Measurements from ENCODE around the gene ITGA8. TPM values are rescaled to one million over a fixed set of nuclear protein-coding genes. Genes with fewer than 3 reads are reported as not detected.
"Not testable (repeated sequence)": the region's sequence is repeated elsewhere in the genome, so short reads cannot be mapped to it uniquely, and the experiment has no call there.

The ITGA8 gene
- total RNA-seq, 4 donors from 2014 or later, result 9.4 to 64.8 (median 28.1) TPM

- no peak for TF ChIP-seq POLR2A (IDR thresholded peaks at IDR 0.05)
- TF ChIP-seq, protein P1, sequence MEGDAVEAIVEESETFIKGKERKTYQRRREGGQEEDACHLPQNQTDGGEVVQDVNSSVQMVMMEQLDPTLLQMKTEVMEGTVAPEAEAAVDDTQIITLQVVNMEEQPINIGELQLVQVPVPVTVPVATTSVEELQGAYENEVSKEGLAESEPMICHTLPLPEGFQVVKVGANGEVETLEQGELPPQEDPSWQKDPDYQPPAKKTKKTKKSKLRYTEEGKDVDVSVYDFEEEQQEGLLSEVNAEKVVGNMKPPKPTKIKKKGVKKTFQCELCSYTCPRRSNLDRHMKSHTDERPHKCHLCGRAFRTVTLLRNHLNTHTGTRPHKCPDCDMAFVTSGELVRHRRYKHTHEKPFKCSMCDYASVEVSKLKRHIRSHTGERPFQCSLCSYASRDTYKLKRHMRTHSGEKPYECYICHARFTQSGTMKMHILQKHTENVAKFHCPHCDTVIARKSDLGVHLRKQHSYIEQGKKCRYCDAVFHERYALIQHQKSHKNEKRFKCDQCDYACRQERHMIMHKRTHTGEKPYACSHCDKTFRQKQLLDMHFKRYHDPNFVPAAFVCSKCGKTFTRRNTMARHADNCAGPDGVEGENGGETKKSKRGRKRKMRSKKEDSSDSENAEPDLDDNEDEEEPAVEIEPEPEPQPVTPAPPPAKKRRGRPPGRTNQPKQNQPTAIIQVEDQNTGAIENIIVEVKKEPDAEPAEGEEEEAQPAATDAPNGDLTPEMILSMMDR (IDR thresholded peaks at IDR 0.05), result no peak
- no peaks in the 10 kb centered on the region for H3K36me3 ChIP-seq
- no peak overlapping the region for H3K4me3 ChIP-seq
- H3K9me3 ChIP-seq, result no peaks in the 10 kb centered on the region
- H3K27ac ChIP-seq, result no peak overlapping the region
- intact Hi-C loops (cut with DNase I; ENCODE audit: low total_unique reads), result no loop called here
- no peaks in the 10 kb centered on the region for H3K27me3 ChIP-seq
- H3K4me1 ChIP-seq, result no peaks in the 10 kb centered on the region
- DNase-seq, result no peak
Observed at GRCh38 chr10:15478429-15478828, 241.3 kb downstream of the ITGA8 start.

DNA sequence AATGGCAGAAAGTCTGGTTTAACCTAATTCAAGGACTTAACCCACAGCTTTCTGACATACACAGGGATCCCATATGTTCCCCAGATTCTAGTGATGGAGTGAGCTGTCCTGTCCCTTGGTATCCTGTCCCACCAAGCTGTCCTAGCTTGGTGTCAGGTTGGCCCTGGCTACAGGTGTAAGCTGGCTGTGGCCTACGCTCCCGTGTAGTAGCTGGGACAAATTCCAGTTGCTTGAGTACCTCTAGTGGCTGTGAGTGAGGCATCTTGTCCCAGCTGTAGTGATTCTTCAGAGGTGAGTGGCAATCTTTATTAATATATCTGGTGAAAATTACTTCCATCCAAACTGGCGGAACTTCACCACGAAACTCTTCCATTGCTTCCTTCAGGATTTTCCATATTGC lies 243.4 kb downstream of the ITGA8 start:
- no peak for DNase-seq
- no peak overlapping the region for H3K27ac ChIP-seq
- intact Hi-C loops (cut with DNase I; ENCODE audit: low total_unique reads), result no loop called here

GRCh38 chr10:15475439-15475838 lies 244.3 kb downstream of the ITGA8 start:
- H3K27ac ChIP-seq; H3K27me3 ChIP-seq; intact Hi-C loops (cut with DNase I; ENCODE audit: low total_unique reads); H3K9me3 ChIP-seq; H3K4me3 ChIP-seq; H3K36me3 ChIP-seq; H3K4me1 ChIP-seq; DNase-seq: not testable (repeated sequence)

More for the DNA sequence above, 243.4 kb downstream of the ITGA8 start:
- Histone ChIP-seq H3K9me3 (no peaks in the 10 kb centered on the region), H3K4me3 (no peak overlapping the region), H3K27me3 (no peaks in the 10 kb centered on the region), H3K36me3 (no peaks in the 10 kb centered on the region), H3K4me1 (peaks cover 0 to 4% of the 10 kb centered on the region in 2 donors)
- no peak for TF ChIP-seq POLR2A (IDR thresholded peaks at IDR 0.05)
- TF ChIP-seq, protein P1 (IDR thresholded peaks at IDR 0.05), result no peak

DNA sequence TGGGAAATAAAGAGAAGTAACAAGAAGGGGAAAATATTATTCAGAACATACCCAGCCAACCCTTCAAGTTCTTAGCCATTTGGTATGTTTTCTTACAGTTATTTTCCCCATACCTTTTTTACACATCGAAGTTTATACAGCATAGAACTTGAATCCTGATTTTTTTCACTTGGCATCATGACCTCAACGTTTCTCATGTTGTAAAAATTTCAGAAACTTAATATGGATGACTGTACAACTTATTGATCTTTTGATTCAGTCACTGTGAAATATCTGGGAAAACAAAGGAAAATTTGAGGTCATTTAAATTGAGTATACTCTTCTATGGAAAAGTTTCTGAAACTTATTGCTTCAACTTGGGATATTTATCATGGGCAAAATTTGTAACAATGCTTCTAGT lies 245.1 kb downstream of the ITGA8 start:
- intact Hi-C loops (cut with DNase I; ENCODE audit: low total_unique reads), result no loop called here

GRCh38 chr10:15473396-15473767 lies 246.3 kb downstream of the ITGA8 start:
- no peak overlapping the region for H3K27ac ChIP-seq
- H3K36me3 ChIP-seq, result no peaks in the 10 kb centered on the region
- TF ChIP-seq, protein P1 (IDR thresholded peaks at IDR 0.05), result no peak
- TF ChIP-seq POLR2A (IDR thresholded peaks at IDR 0.05), result no peak
- H3K9me3 ChIP-seq, result no peaks in the 10 kb centered on the region
- peaks cover 0 to 4% of the 10 kb centered on the region in 2 donors for H3K4me1 ChIP-seq
- no peak overlapping the region for H3K4me3 ChIP-seq
- no peak for DNase-seq
- H3K27me3 ChIP-seq, result no peaks in the 10 kb centered on the region
- intact Hi-C loops (cut with DNase I; ENCODE audit: low total_unique reads), result no loop called here

More for the DNA sequence above, 245.1 kb downstream of the ITGA8 start:
- no peaks in the 10 kb centered on the region for H3K36me3 ChIP-seq
- DNase-seq, result no peak
- no peak overlapping the region for H3K27ac ChIP-seq
- TF ChIP-seq POLR2A (IDR thresholded peaks at IDR 0.05), result no peak
- TF ChIP-seq, protein P1 (IDR thresholded peaks at IDR 0.05), result no peak
- H3K4me3 ChIP-seq, result no peak overlapping the region
- no peaks in the 10 kb centered on the region for H3K9me3 ChIP-seq
- peaks cover 0 to 4% of the 10 kb centered on the region in 2 donors for H3K4me1 ChIP-seq
- no peaks in the 10 kb centered on the region for H3K27me3 ChIP-seq
